Activated CD4-positive, alpha-beta T cell treated with anti-CD3 and anti-CD28 coated beads, Interleukin-10, Interleukin-2, amounts not matched to agents 100 ng/mL and 50 ng/mL, durations not matched to agents 16 hours and 8 hours (primary cell): ENCODE data around the gene ANKRD39.

Experiments used
- DNase-seq: peaks from one replicate; pipeline ENCODE4 v3.0.0-alpha.2; 2020

The ANKRD39 gene

GRCh38 chr2:96852667-96853066, 5.1 kb downstream of the ANKRD39 start:
- no peak for DNase-seq

- DNase-seq, result no peak
These were observed 9.6 kb downstream of the ANKRD39 start for GRCh38 chr2:96848264-96848663.

GRCh38 chr2:96847586-96847985, 10.2 kb downstream of the ANKRD39 start:
- DNase-seq, result no peak

GRCh38 chr2:96846825-96847224, 11.0 kb downstream of the ANKRD39 start:
- DNase-seq, result no peak

GRCh38 chr2:96844405-96844808, 13.4 kb downstream of the ANKRD39 start:
- no peak for DNase-seq

- no peak for DNase-seq
These were observed 14.1 kb downstream of the ANKRD39 start, which contains the start of gene ANKRD23 for GRCh38 chr2:96843538-96844268. ANKRD23 (minus strand) TSS chr2:96844021; CDS start chr2:96843992, 29 bp downstream.

GRCh38 chr2:96842600-96842999, 15.2 kb downstream of the ANKRD39 start:
- no peak for DNase-seq

- DNase-seq, result no peak
These were observed 15.9 kb downstream of the ANKRD39 start for GRCh38 chr2:96841701-96842495.

GRCh38 chr2:96839875-96840850, 17.7 kb downstream of the ANKRD39 start:
- no peak for DNase-seq

GRCh38 chr2:96839293-96839874, 18.4 kb downstream of the ANKRD39 start:
- peak; percentile 91 for DNase-seq

GRCh38 chr2:96838345-96839292, 19.2 kb downstream of the ANKRD39 start:
- DNase-seq, result no peak

- DNase-seq, result no peak
These were observed 20.2 kb downstream of the ANKRD39 start for GRCh38 chr2:96837575-96837974.

- no peak for DNase-seq
These were observed 22.0 kb downstream of the ANKRD39 start for GRCh38 chr2:96835830-96836229.

- no peak for DNase-seq
These were observed 24.9 kb downstream of the ANKRD39 start for GRCh38 chr2:96832754-96833507.

- DNase-seq, result no peak
These were observed 25.4 kb downstream of the ANKRD39 start for GRCh38 chr2:96832408-96832753.

GRCh38 chr2:96831679-96832078, 26.1 kb downstream of the ANKRD39 start:
- DNase-seq, result no peak

GRCh38 chr2:96830044-96830562, 27.7 kb downstream of the ANKRD39 start:
- no peak for DNase-seq

GRCh38 chr2:96828874-96829273, 28.9 kb downstream of the ANKRD39 start:
- DNase-seq, result no peak

- DNase-seq, result no peak
These were observed 29.4 kb downstream of the ANKRD39 start for GRCh38 chr2:96828436-96828835.

- DNase-seq, result no peak
These were observed 31.1 kb downstream of the ANKRD39 start for GRCh38 chr2:96826546-96827278.
